COLO668 (cell line): ENCODE results near the gene FRMPD2.
"Not testable (repeated sequence)": the region's sequence is repeated elsewhere in the genome, so short reads cannot be mapped to it uniquely, and the experiment has no call there.

Experiments
- DNase-seq: peaks from one replicate; lab custom pipeline; 2025; ENCODE audit not compliant: unreplicated experiment; lab: John Stamatoyannopoulos, UW

FRMPD2 gene

GRCh38 chr10:48290286-48290685 is 15.8 kb upstream of the FRMPD2 start:
- no peak for DNase-seq

GRCh38 chr10:48289501-48290238 is 15.2 kb upstream of the FRMPD2 start:
- peak; percentile 55 for DNase-seq

GRCh38 chr10:48288661-48289060 is 14.2 kb upstream of the FRMPD2 start:
- DNase-seq, result no peak

- DNase-seq, result peak; percentile 20
Observed at GRCh38 chr10:48287417-48288391, 13.2 kb upstream of the FRMPD2 start.

GRCh38 chr10:48286356-48286755 is 11.9 kb upstream of the FRMPD2 start:
- no peak for DNase-seq

GRCh38 chr10:48285710-48286109 is 11.2 kb upstream of the FRMPD2 start:
- DNase-seq, result no peak

- no peak for DNase-seq
Observed at GRCh38 chr10:48284811-48285210, 10.3 kb upstream of the FRMPD2 start.

GRCh38 chr10:48284002-48284546 is 9.6 kb upstream of the FRMPD2 start:
- no peak for DNase-seq

GRCh38 chr10:48282829-48283228 is 8.3 kb upstream of the FRMPD2 start:
- no peak for DNase-seq

- DNase-seq, result not testable (repeated sequence)
Observed at GRCh38 chr10:48281697-48282096, 7.2 kb upstream of the FRMPD2 start.

GRCh38 chr10:48279081-48279751 is 4.7 kb upstream of the FRMPD2 start:
- DNase-seq, result no peak

- no peak for DNase-seq
Observed at GRCh38 chr10:48277093-48277492, 2.6 kb upstream of the FRMPD2 start.

- no peak for DNase-seq
Observed at GRCh38 chr10:48273741-48274140, 755 bp downstream of the FRMPD2 start.

- no peak for DNase-seq
Observed at GRCh38 chr10:48272682-48273081, 1.8 kb downstream of the FRMPD2 start.

GRCh38 chr10:48271047-48271730 is 3.3 kb downstream of the FRMPD2 start:
- DNase-seq, result no peak

GRCh38 chr10:48266528-48266927 is 8.0 kb downstream of the FRMPD2 start:
- no peak for DNase-seq

- DNase-seq, result no peak
Observed at GRCh38 chr10:48258105-48258504, 16.4 kb downstream of the FRMPD2 start.

- no peak for DNase-seq
Observed at GRCh38 chr10:48257407-48257961, 17.0 kb downstream of the FRMPD2 start.

- no peak for DNase-seq
Observed at GRCh38 chr10:48255722-48256121, 18.8 kb downstream of the FRMPD2 start.
